SIG-M5 (cell line): Measurements from ENCODE around the gene FEZF2.

Source experiments
- DNase-seq: peaks from one replicate; lab custom pipeline; 2025; lab: John Stamatoyannopoulos, UW

The FEZF2 gene

GRCh38 chr3:62373215-62373614 lies at the start of gene FEZF2:
TSS of gene FEZF2 (minus strand) at chr3:62373550. CDS start at chr3:62372868, 682 bp downstream.
- no peak for DNase-seq

GRCh38 chr3:62421207-62421606 lies 47.9 kb upstream of the FEZF2 start:
- no peak for DNase-seq

DNA sequence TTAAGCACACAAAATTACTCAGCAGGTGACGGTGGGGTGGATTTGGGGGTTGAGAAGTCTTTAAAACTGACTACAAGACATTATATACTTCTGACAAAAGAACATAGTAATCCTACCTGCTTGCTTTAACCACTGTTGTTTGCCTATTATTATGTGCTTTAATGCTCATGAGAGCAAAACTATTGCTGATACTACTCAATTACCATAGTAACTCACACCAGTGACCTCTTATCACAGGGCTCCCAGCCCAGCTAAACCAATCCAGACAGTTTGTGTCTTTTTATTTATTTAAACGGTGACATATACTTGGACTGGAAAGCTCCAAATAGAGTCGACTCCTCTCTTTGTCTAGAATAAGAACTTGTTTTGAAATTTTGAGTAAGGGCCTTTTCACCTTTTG lies 42.8 kb upstream of the FEZF2 start:
- no peak for DNase-seq

DNA sequence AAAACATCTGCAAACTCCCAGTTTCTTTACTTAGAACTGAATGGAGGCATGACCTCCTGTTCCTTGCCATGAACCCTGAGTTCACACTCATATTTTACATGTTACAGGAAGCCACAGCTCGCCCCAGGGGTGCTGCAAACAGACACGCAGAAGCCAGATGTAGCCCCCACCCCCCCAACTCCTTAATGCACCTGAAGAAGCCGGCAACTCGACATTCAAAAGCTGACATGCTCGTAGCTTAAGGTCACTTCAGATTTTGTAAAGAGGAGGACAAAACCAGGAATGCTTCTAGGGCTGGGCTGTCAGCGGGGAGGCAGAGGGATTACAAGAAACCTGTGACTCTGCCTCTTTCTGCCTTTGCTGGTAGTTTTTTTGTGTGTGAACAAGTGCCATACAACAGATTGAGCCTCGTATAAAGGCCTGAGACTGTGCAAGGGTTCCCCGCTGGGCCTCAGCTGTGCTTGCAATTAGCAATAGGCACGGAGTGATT lies 42.0 kb upstream of the FEZF2 start:
- DNase-seq: no peak

GRCh38 chr3:62414786-62415185 lies 41.4 kb upstream of the FEZF2 start:
- DNase-seq: no peak

- DNase-seq: no peak
Measured at GRCh38 chr3:62413687-62414086, 40.3 kb upstream of the FEZF2 start.

GRCh38 chr3:62406945-62407344 lies 33.6 kb upstream of the FEZF2 start:
- no peak for DNase-seq

DNA sequence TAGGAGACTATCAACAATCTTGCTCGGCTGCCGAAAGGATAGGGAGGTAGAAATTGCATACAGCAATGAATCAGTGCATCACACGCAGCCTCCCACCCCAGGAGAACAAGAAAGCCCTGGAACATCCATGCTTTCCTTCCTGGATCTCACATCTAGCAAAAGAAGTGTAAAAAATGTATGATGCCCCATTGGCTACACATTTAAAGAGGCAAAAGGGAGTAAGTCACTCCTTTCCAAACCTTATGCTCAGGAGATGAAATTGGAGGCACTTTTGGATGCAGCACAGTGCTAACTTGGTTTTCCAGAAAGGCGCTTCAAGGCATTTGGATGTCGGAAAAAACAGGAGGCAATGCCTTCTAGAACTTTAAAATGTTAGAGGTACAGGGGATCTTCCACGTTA lies 32.2 kb upstream of the FEZF2 start:
- DNase-seq: no peak

DNA sequence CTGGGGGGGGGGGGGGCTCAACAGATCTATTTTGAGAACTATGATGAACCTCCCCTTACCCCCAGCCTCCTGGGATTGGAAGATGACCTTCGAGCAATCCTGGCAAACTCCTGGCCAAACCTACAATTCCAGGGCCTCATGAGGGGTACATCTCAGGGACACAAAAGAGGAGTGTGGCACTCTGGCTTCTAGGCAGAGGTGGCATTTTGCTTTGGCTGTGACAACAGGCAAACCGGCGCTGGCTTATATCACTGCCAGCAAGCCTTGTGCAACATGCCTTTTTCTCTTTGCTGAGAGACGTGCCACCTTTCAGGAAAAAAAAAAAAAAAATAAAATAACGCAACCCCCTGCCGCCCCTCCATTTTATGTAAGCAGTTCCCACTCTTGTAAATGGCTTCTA lies 31.8 kb upstream of the FEZF2 start:
- DNase-seq: no peak

GRCh38 chr3:62404321-62404720 lies 31.0 kb upstream of the FEZF2 start:
- no peak for DNase-seq

- no peak for DNase-seq
Measured at GRCh38 chr3:62403765-62404164, 30.4 kb upstream of the FEZF2 start.

DNA sequence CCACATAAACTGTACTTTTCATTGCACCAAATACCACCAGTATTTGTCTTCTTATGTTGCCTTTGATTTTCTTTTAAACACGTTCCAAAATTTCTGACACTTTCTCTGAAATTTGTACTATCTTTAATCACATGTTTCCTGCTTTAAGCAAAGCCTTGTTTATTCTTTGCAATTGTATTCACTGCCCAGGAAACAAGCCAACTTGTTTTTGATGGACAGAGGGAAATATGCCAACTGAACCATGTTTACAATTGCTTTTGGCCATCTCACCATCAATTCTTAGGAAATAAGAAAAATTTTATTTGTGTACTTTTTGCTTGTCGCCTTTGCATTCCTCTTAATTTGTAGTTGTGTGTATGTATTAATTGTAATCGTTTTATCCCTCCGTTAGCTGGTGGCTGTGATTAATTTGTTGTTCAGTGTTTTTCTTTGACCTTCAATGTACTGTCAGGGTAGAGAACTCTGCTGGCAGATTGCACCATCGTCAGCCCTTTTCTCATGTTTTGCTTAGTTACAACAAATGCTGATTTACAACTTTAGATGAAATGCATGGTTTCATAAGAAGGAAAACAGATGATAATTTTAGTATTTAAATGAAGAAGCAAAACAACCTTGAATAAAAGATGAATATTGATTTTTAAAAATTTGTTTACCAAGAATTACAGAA lies 19.4 kb upstream of the FEZF2 start:
- no peak for DNase-seq

GRCh38 chr3:62387251-62387650 lies 13.9 kb upstream of the FEZF2 start:
- DNase-seq: no peak

DNA sequence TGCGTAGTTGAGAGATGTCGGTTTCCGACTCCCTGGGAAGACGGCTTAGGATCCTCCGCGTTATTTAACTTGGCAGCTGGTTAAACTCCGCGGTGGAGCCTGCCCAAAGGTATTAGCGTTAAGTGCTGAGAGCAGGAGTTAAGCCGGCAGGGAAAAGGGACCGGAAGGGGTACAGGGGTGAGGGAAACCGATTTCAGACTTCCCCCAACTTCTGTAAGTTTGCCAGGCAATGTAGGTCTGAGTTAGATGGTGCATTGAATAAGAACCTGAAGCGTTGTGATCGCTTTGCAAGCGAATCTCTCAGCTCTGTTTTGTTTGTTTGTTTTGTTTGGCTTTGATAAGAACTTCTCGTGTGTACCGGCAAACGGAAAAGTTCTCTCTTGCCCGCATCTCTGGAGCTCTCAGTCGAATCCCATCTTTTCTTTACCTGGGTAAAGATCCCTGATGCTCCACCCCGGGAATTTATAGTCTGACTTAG lies 6.0 kb upstream of the FEZF2 start:
- no peak for DNase-seq

GRCh38 chr3:62378921-62379320 lies 5.6 kb upstream of the FEZF2 start:
- no peak for DNase-seq

- no peak for DNase-seq
Measured at GRCh38 chr3:62378311-62378789, 5.0 kb upstream of the FEZF2 start.

GRCh38 chr3:62376906-62377877 lies 3.8 kb upstream of the FEZF2 start:
- no peak for DNase-seq

DNA sequence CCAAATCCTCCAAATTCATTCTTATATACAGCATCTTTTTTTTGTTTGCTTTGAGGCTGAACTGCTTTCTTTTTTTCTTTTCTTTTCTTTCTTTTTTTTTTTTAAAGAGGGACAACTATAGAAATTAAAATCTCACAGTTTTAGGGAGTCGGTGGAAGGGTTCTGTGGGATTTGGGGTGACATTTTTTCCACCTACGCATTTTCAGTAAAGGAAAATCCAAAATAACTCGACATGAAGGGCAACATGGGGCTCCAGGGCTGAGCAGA lies 3.0 kb upstream of the FEZF2 start:
- DNase-seq: no peak

DNA sequence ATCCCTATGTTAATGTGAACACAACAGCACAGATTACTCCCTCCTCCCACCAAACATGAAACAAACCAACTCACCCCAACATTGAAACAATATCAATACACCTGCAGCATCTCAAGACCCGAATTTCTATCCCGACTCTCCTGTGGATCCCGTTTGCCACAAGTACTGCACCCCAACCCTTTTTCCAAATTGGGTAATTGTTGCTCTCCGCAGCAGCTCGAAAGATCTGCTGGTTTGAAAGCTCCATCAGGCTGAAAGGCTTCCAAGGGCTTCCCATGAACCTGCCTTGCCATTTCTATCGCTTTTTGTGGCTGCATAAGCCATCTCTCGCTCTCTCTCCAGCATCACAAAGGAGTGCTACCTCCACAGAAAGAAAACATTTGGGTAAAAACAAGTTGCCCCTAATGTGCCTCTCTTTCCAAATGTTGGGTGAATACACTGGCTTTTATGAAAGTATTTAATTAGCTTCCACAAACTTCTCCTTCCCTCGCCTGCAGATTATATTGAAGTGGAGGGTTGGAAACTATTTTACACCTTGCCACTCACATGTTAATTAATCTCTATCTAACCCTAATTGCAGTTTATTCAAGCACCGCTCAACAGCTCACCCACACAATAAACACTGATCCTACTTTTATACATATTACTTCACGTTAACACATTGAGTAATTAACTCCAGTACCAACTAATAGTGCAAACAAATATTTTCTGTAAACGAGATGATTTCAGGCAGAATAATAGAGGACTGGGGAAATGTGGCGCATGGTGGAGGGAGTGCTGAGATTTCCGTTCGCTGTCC lies 2.5 kb upstream of the FEZF2 start:
- no peak for DNase-seq

- DNase-seq: no peak
Measured at GRCh38 chr3:62374341-62375218, 1.2 kb upstream of the FEZF2 start.

- DNase-seq: no peak
Measured at GRCh38 chr3:62373714-62374333, 474 bp upstream of the FEZF2 start.
